Muscle layer of colon (tissue), 2 donors: ENCODE data around the gene SLC22A14.
"Not testable (repeated sequence)": the region's sequence is repeated elsewhere in the genome, so short reads cannot be mapped to it uniquely, and the experiment has no call there.

Source experiments
- H3K27ac ChIP-seq: one replicate; pipeline ENCODE4 v1.7.0; 2013; ENCODE audit warnings: low read depth, mild to moderate bottlenecking, low read length, moderate library complexity
- H3K27me3 ChIP-seq, 2 donors: one replicate each; pipeline ENCODE4 v1.7.0; 2013; ENCODE audit warnings: low read length in 2 of 2, mild to moderate bottlenecking in 2 of 2; ENCODE audit not compliant: insufficient read depth in 2 of 2, control insufficient read depth in 1 of 2
- H3K36me3 ChIP-seq: one replicate; pipeline ENCODE4 v1.7.0; 2013; ENCODE audit warnings: mild to moderate bottlenecking, low read length; ENCODE audit not compliant: insufficient read depth
- H3K4me1 ChIP-seq: one replicate; pipeline ENCODE4 v1.7.0; 2013; ENCODE audit warnings: mild to moderate bottlenecking, low read length; ENCODE audit not compliant: insufficient read depth
- H3K4me3 ChIP-seq, 2 donors: one replicate each; pipeline ENCODE4 v1.7.0; 2013; ENCODE audit warnings: low read length in 2 of 2, low read depth in 1 of 2, mild to moderate bottlenecking in 1 of 2, moderate library complexity in 1 of 2
- H3K9ac ChIP-seq: one replicate; pipeline ENCODE4 v1.7.0; 2013; ENCODE audit warnings: low read length
- H3K9me3 ChIP-seq: one replicate; pipeline ENCODE4 v1.7.0; 2013; ENCODE audit warnings: mild to moderate bottlenecking, low read length
- donor health status: abdominal sarcoma.
- donor health status: Adenocarcinoma of cecum.

The SLC22A14 gene

GRCh38 chr3:38274864-38275649 is 7.0 kb upstream of the SLC22A14 start:
- Histone ChIP-seq H3K27me3 (no peaks in the 10 kb centered on the region), H3K36me3 (no peaks in the 10 kb centered on the region), H3K27ac (no peak overlapping the region), H3K4me1 (no peaks in the 10 kb centered on the region), H3K9ac (no peak overlapping the region), H3K9me3 (no peaks in the 10 kb centered on the region), H3K4me3 (no peak overlapping the region)

GRCh38 chr3:38275658-38276057 is 6.4 kb upstream of the SLC22A14 start:
- Histone ChIP-seq H3K4me1 (no peaks in the 10 kb centered on the region), H3K4me3 (no peak overlapping the region), H3K27me3 (no peaks in the 10 kb centered on the region), H3K9ac (no peak overlapping the region), H3K9me3 (no peaks in the 10 kb centered on the region), H3K27ac (no peak overlapping the region), H3K36me3 (no peaks in the 10 kb centered on the region)

GRCh38 chr3:38276081-38276916 is 5.8 kb upstream of the SLC22A14 start:
- no peak overlapping the region for H3K4me3 ChIP-seq
- H3K4me1 ChIP-seq, result no peaks in the 10 kb centered on the region
- H3K36me3 ChIP-seq, result no peaks in the 10 kb centered on the region
- no peak overlapping the region for H3K27ac ChIP-seq
- no peak overlapping the region for H3K9ac ChIP-seq
- H3K9me3 ChIP-seq, result no peaks in the 10 kb centered on the region
- H3K27me3 ChIP-seq, result no peaks in the 10 kb centered on the region

GRCh38 chr3:38276917-38277630 is 5.0 kb upstream of the SLC22A14 start:
- Histone ChIP-seq H3K27me3 (no peaks in the 10 kb centered on the region), H3K27ac (no peak overlapping the region), H3K4me1 (no peaks in the 10 kb centered on the region), H3K9ac (no peak overlapping the region), H3K36me3 (no peaks in the 10 kb centered on the region), H3K4me3 (no peak overlapping the region), H3K9me3 (no peaks in the 10 kb centered on the region)

GRCh38 chr3:38278841-38279240 is 3.3 kb upstream of the SLC22A14 start:
- Histone ChIP-seq H3K4me1 (no peaks in the 10 kb centered on the region), H3K9me3 (no peaks in the 10 kb centered on the region), H3K4me3 (no peak overlapping the region), H3K27ac (no peak overlapping the region), H3K36me3 (no peaks in the 10 kb centered on the region), H3K27me3 (no peaks in the 10 kb centered on the region), H3K9ac (no peak overlapping the region)

- H3K9ac ChIP-seq, result no peak overlapping the region
- H3K4me3 ChIP-seq, result no peak overlapping the region
- no peak overlapping the region for H3K27ac ChIP-seq
- H3K9me3 ChIP-seq, result no peaks in the 10 kb centered on the region
- no peaks in the 10 kb centered on the region for H3K4me1 ChIP-seq
- H3K27me3 ChIP-seq, result no peaks in the 10 kb centered on the region
- no peaks in the 10 kb centered on the region for H3K36me3 ChIP-seq
Observed at GRCh38 chr3:38283810-38284755, 2.0 kb downstream of the SLC22A14 start.

GRCh38 chr3:38284756-38285150 is 2.7 kb downstream of the SLC22A14 start:
- no peaks in the 10 kb centered on the region for H3K4me1 ChIP-seq
- H3K9ac ChIP-seq, result no peak overlapping the region
- H3K36me3 ChIP-seq, result no peaks in the 10 kb centered on the region
- H3K9me3 ChIP-seq, result no peaks in the 10 kb centered on the region
- no peak overlapping the region for H3K4me3 ChIP-seq
- H3K27me3 ChIP-seq, result no peaks in the 10 kb centered on the region
- no peak overlapping the region for H3K27ac ChIP-seq

- not testable (repeated sequence) for H3K9ac ChIP-seq, H3K4me1 ChIP-seq, H3K9me3 ChIP-seq, H3K27me3 ChIP-seq, H3K27ac ChIP-seq, H3K4me3 ChIP-seq, H3K36me3 ChIP-seq
Observed at GRCh38 chr3:38289286-38290217, 7.5 kb downstream of the SLC22A14 start.

- H3K9me3 ChIP-seq, H3K4me1 ChIP-seq, H3K27me3 ChIP-seq, H3K36me3 ChIP-seq, H3K27ac ChIP-seq, H3K4me3 ChIP-seq, H3K9ac ChIP-seq: not testable (repeated sequence)
Observed at GRCh38 chr3:38297053-38297452, 15.0 kb downstream of the SLC22A14 start.

GRCh38 chr3:38297537-38297936 is 15.4 kb downstream of the SLC22A14 start:
- no peak overlapping the region for H3K27ac ChIP-seq
- H3K36me3 ChIP-seq, result no peaks in the 10 kb centered on the region
- no peak overlapping the region for H3K9ac ChIP-seq
- no peaks in the 10 kb centered on the region for H3K4me1 ChIP-seq
- no peak overlapping the region for H3K4me3 ChIP-seq
- no peaks in the 10 kb centered on the region for H3K27me3 ChIP-seq
- no peaks in the 10 kb centered on the region for H3K9me3 ChIP-seq
